Measurements from ENCODE around the gene VPS37D. TPM values are rescaled to one million over a fixed set of nuclear protein-coding genes. Genes with fewer than 3 reads are reported as not detected.

The VPS37D gene
- total RNA-seq, 1 experiment from 2014 or later, result 0.85 TPM

DNA sequence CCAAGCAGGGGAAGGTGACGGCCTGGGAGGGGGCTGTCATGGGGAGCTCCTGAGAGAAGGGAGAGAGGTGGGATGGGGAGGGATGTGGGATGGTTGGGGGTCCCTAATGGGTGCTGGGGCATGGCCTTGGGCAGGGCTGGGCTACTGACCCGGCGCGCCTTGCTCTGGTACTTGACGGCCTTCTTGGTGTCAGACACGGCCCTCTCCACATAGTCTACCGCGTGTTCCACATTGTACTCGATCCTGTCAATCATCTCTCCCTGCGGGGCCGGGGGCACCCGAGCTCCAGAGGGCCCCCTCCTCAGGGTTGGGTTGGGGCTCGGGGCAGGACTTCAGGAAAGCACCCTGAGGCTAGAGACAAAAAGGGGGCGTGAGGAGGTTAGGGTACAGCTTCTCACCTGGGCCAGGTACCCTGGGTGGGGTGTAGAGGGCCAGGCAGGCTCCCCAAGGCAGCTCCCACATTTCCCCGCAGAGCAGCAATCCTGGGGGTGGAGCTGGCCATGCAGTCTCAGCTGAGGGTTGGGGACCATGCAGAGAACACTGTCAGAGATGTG is 33.0 kb downstream of the VPS37D start:
- H3K4me1 ChIP-seq (ENCODE audit: insufficient read depth, low read length), result no peaks in the 10 kb centered on the region; the same call in 1 of the 2 replicates
- H2BK15ac ChIP-seq (ENCODE audit: low read depth, low read length), result no peak overlapping the region
- no peak overlapping the region for H3K56ac ChIP-seq (ENCODE audit: insufficient read length, low read depth, low read length)
- no peaks in the 10 kb centered on the region for H3K79me2 ChIP-seq (ENCODE audit: insufficient read depth, low read length)
- no peak overlapping the region for H2BK12ac ChIP-seq (ENCODE audit: insufficient read length, low read depth, low read length)
- no peaks in the 10 kb centered on the region for H3K27me3 ChIP-seq (ENCODE audit: insufficient read depth, low read length)
- no peak overlapping the region for H3K27ac ChIP-seq (ENCODE audit: insufficient read length, low read depth, low read length)
- H3K18ac ChIP-seq (ENCODE audit: insufficient read length, low read depth, low read length), result no peak overlapping the region
- no peak overlapping the region for H2BK20ac ChIP-seq (ENCODE audit: low read depth, low read length, poor library complexity, severe bottlenecking)
- no peak overlapping the region for H3K23ac ChIP-seq (ENCODE audit: insufficient read length, low read depth, low read length)
- no peak overlapping the region for H3K27ac Mint-ChIP-seq
- no peak overlapping the region for H2BK120ac ChIP-seq (ENCODE audit: low read depth, low read length, poor library complexity, severe bottlenecking)
- no peak overlapping the region for H3K4me2 ChIP-seq (ENCODE audit: insufficient read depth, insufficient read length, low read length)
- H3K9me3 ChIP-seq (ENCODE audit: control insufficient read depth, low read depth, low read length), result no peaks in the 10 kb centered on the region
- peaks cover 2% of the 10 kb centered on the region for H3K23me2 ChIP-seq (ENCODE audit: insufficient read length, low read depth, low read length, poor library complexity, severe bottlenecking)
- WGBS (ENCODE audit: extremely low coverage, insufficient read length, low lambda C conversion rate), result no CpG with 5 or more reads among the region's 15 CpGs
- no peak overlapping the region for H3K9ac ChIP-seq (ENCODE audit: extremely low read depth, insufficient read length, low read length)
- no peaks in the 10 kb centered on the region for H4K20me1 ChIP-seq (ENCODE audit: control insufficient read depth, insufficient read depth, insufficient read length)
- no peak overlapping the region for H3T11ph ChIP-seq (ENCODE audit: low read length)
- H3K14ac ChIP-seq (ENCODE audit: insufficient read depth, low read length), result no peak overlapping the region; the same call in 1 of the 2 replicates
- no peak overlapping the region for H3K4me3 Mint-ChIP-seq
- no peak overlapping the region for H4K8ac ChIP-seq (replicated peaks; ENCODE audit: insufficient read length, low read depth, low read length)
- H2BK5ac ChIP-seq (ENCODE audit: insufficient read length, low read length), result no peak overlapping the region
- H2AK5ac ChIP-seq (ENCODE audit: insufficient read length, low read length), result no peak overlapping the region
- DNase-seq, result no peak
- H3K79me1 ChIP-seq (ENCODE audit: insufficient read depth, low read depth, low read length, poor library complexity, severe bottlenecking), result no peaks in the 10 kb centered on the region
- no peak overlapping the region for H4K5ac ChIP-seq (ENCODE audit: insufficient read length, low read depth, low read length)
- H4K91ac ChIP-seq (ENCODE audit: insufficient read length, low read depth, low read length), result no peak overlapping the region
- no peak overlapping the region for H3K4ac ChIP-seq (ENCODE audit: low read depth, low read length)
- peaks cover 2% of the 10 kb centered on the region for H3K27me3 Mint-ChIP-seq (ENCODE audit: low read depth)
- peaks cover 9 to 33% of the 10 kb centered on the region in 2 experiments for H3K4me1 Mint-ChIP-seq
- H3K9me3 Mint-ChIP-seq, result no peaks in the 10 kb centered on the region
- H2AFZ ChIP-seq (ENCODE audit: low read length), result no peak overlapping the region
- TF ChIP-seq, protein P1, sequence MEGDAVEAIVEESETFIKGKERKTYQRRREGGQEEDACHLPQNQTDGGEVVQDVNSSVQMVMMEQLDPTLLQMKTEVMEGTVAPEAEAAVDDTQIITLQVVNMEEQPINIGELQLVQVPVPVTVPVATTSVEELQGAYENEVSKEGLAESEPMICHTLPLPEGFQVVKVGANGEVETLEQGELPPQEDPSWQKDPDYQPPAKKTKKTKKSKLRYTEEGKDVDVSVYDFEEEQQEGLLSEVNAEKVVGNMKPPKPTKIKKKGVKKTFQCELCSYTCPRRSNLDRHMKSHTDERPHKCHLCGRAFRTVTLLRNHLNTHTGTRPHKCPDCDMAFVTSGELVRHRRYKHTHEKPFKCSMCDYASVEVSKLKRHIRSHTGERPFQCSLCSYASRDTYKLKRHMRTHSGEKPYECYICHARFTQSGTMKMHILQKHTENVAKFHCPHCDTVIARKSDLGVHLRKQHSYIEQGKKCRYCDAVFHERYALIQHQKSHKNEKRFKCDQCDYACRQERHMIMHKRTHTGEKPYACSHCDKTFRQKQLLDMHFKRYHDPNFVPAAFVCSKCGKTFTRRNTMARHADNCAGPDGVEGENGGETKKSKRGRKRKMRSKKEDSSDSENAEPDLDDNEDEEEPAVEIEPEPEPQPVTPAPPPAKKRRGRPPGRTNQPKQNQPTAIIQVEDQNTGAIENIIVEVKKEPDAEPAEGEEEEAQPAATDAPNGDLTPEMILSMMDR (conservative IDR thresholded peaks at IDR 0.05), result no peak
- peaks cover 29 to 54% (median 49%) of the 10 kb centered on the region in 3 experiments for H3K36me3 Mint-ChIP-seq (ENCODE audit: insufficient read depth in 1 of 3, low read depth in 3 of 3)

Measured in H9 (cell line).